ENCODE data around the gene HHAT.

Gene HHAT

GRCh38 chr1:210360852-210361477 lies 32.3 kb downstream of the HHAT start:
- DNase-seq (ENCODE audit: low spot score): no peak

GRCh38 chr1:210361665-210362064 lies 33.0 kb downstream of the HHAT start:
- no peak for DNase-seq (ENCODE audit: low spot score)

DNA sequence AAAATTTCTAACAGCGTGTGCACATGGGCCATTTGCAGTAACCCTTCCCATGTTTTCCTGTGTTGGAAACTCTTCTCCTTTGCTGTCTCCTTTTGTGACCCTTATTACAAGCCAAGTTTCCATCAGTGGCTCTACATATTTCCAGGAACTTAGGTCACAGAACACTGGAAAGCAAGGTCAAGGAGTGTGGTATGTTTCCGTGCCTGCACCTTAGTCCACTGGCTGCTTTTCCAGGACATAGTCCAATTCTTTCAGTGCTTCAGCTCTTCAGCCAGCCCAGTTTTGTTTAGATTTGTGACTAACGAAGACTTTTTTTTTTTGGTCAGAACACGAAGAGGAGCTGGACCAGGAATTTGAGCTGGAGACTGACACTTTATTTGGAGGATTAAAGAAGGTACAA lies 33.8 kb downstream of the HHAT start:
- DNase-seq (ENCODE audit: low spot score): no peak

DNA sequence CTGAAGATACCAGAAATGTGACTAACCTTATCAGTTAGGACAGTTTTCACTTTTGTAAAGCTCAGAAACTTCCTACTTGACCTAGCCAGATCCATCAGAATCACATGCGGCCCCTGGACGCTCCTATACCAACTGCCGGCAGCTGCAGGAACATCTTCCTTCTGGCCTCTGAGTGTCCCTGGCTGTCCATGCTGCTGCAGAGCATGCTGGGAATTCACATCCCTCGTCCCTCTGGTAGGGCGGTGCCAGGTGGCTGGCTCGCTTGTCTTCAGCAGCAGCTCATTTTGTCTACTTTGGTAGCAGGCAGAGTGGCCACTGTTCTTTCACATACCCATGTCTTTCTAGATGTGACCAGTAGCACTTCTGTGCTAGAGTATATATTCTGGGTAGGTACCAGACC lies 34.4 kb downstream of the HHAT start:
- DNase-seq (ENCODE audit: low spot score): no peak

GRCh38 chr1:210364479-210364878 lies 35.8 kb downstream of the HHAT start:
- DNase-seq (ENCODE audit: low spot score): no peak

DNA sequence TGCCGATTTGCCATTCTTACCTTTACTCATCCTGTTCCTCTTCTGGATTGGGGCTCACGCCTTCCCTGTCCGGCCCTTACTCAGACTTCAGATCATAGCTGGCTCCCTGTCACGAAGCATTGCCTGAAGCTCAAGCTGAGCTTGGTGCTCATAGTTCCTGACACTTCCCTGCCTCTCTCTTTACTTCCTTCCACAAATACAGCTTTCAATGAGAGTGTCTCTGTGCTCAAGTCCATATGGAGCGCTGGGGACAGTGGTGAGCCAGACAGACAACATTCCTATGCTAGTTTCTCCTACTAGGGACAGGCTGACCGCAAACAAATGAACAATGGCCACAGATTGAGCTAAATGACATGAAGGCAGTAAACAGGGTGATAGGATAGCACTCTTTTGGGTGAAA lies 38.1 kb downstream of the HHAT start:
- no peak for DNase-seq (ENCODE audit: low spot score)

GRCh38 chr1:210367566-210367965 lies 38.9 kb downstream of the HHAT start:
- no peak for DNase-seq (ENCODE audit: low spot score)

GRCh38 chr1:210369425-210369824 lies 40.7 kb downstream of the HHAT start:
- no peak for DNase-seq (ENCODE audit: low spot score)

DNA sequence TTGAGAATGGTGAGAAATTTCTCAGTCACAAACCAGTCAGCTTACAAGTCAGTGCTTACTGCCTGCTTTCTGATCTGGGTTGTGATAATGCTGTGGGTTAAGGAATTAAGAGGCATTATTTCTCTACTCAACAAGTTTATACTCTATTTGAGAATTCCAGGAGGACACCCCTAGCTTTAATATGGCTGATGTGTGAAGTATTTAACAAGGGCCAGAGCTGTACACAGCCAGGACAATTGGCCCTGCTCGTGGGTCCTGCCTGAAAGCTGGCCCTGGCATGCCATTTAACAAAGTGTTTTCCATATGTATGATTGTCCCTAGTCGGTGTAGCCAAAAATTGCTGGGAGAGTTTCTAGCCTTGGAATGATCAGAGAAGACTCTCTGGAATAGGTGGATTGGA lies 43.2 kb downstream of the HHAT start:
- DNase-seq (ENCODE audit: low spot score): no peak

- no peak for DNase-seq (ENCODE audit: low spot score)
Measured at GRCh38 chr1:210372491-210372890, 43.8 kb downstream of the HHAT start.

GRCh38 chr1:210372931-210373627 lies 44.4 kb downstream of the HHAT start:
- no peak for DNase-seq (ENCODE audit: low spot score)

DNA sequence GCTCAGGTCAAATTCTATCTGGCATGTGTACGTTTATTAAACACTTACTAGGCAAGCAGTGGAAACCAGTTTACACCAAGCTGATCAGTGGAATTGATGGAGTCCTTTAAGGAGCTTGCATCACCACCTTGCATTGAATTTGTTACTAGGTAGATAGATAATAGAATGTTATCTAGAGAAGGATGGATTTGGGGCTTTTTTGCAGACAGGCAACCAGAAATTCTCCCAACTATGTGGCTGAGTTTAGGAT lies 44.9 kb downstream of the HHAT start:
- no peak for DNase-seq (ENCODE audit: low spot score)

- DNase-seq (ENCODE audit: low spot score): peak; percentile 55
Measured at GRCh38 chr1:210373878-210374599, 45.3 kb downstream of the HHAT start.

DNA sequence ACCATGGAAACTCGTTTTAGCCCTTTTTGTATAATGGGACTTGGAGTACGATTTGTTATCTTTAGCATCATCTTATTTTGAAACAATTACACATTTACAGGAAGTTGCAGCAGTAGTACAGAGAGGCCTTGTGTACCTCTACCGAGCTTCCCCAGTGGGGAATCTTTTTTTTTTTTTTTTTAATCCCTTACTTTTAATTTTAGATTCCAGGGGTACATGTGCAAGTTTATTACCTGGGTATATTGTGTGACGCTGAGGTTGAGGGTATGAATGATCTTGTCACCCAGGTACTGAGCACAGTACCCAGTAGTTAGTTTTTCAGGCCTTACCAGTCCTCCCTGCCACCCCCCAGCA lies 45.9 kb downstream of the HHAT start:
- DNase-seq (ENCODE audit: low spot score): no peak

GRCh38 chr1:210376836-210377372 lies 48.2 kb downstream of the HHAT start:
- no peak for DNase-seq (ENCODE audit: low spot score)

DNA sequence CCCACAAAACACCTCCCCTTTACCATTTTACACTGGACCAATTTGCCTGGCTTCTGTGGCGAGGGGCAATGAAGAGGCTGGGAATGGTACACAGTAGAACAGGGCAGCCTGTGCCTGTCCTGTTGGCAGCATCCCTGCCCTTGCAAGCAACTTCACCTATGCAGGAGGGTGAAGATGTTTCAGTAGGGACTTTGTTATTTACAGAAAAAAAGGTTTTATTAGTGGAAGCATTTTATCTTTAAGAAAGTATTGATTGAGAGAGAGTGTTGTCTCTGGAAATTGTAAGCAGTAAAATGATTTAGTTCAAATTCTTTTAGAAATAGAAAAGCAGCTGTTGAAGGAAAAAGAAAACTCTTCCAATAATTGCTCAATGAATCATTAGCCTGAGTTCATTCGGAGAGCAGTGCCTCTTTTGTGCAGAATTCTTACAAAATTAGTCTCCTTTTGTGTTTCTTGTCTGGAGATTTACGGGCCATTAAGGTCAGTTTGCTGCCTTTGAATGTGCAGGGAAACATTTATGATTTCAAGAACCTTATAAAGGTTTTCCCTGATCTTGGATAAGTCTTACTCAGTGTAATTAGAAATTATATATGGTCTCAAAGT lies 49.1 kb downstream of the HHAT start:
- DNase-seq (ENCODE audit: low spot score): no peak

- DNase-seq (ENCODE audit: low spot score): no peak
Measured at GRCh38 chr1:210378736-210379135, 50.0 kb downstream of the HHAT start.

DNA sequence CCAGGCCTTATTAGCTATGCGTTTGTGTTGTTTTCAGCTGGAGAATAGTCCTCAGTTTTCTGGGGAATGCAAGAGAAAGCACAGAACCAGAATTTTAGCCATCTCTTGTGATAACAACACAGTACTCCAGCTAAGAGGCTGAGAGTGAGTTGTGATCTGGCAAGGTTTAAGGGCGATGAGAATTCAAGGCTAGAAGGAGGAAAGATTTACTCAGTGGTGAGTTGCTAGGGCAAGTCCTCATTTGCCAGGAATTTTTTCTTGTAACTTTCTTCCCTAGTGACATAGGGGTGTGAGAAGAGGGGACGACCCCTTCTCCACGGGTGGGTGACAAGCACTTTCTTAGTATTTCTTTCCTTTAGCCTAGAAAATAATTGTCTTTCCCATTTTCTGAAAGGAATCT lies 53.2 kb downstream of the HHAT start:
- DNase-seq (ENCODE audit: low spot score): no peak

DNA sequence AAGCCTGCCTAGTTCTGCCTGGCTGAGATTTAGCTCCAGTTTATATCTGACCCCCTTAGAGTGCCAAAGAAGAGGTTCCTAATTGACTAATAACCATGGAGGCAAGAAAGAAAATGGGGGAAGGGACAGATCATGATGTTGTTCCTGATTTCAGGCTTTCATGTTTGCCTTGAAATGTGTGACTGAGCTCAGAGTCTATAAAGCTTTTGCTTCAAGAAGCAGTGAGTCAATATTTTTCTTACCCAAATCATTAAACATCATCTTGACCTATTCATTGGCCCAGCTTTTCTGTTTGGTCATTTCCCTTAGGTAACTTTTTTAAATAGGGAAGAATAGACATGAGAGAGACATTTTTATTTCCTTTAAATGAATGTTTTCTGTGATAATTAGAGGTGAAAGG lies 55.9 kb downstream of the HHAT start:
- no peak for DNase-seq (ENCODE audit: low spot score)

- no peak for DNase-seq (ENCODE audit: low spot score)
Measured at GRCh38 chr1:210385228-210385627, 56.5 kb downstream of the HHAT start.

DNA sequence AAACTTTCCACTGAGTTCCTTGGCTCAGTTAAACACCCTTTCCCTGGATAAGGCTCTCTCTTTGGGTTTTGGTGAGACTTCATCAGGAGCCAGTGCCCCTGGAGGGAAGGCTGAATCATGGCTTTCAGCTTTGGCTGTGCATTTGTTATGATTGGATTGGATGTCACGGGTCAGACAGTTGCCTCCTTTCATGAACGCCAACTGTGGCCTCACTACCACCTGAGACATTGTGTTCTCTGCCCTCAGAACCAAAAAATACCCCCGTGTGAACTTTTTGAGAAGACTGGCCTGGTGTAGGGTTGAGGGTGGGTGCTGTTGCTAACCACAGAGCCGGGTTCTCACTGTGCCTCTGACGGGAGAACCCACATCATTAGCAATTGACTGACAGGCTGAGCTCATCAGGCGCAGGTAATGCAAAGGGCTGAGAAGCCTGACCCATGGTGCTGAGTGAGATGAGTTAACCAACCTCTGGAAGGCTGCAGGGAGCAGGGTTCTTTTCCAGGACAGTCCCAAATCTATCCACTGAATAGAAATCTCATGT lies 65.6 kb downstream of the HHAT start:
- DNase-seq (ENCODE audit: low spot score): no peak

DNA sequence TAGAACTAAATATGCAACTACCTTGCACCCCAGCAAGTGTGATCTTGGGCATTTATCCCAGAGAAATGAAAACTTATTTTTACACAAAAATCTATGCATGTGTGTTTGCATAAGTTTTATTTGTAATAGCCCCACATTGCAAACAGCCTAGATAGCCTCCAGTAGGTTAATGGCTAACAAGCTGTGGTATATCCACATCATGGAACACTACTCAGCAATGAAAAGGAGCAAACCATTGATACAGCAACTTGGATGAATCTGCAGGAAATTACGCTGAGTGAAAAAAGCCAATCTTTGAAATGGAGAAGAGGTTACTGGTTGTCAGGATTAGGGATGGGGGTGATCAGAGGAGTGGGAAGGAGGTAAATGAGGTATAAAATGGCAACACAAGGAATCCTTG lies 67.8 kb downstream of the HHAT start:
- DNase-seq (ENCODE audit: low spot score): no peak

DNA sequence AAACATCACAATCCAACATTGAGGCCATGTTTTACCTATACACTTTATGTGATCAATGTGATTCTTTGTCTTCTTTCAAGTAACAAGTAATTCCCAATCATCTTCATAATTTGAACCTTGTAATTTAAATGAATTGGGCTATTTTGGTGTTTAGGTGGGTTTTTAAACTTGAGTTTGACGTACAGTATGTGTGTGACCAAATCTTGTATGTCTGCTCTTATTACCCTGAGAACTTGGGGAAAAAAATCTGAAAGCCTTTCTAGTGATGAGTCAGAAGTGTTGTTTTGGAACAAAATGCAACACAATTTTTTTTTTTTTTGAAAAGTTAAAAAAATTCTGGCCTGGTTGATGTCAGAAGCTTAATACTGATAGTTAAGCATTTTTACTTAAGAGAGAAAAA lies 68.5 kb downstream of the HHAT start:
- DNase-seq (ENCODE audit: low spot score): no peak

All from hematopoietic multipotent progenitor cell treated with erythropoietin and hydrocortisone succinate and interleukin-3 and kit ligand, for 17 days (in vitro differentiated cells).